Naive B cell (primary cell): Measurements from ENCODE around the gene SERAC1. TPM values are rescaled to one million over a fixed set of nuclear protein-coding genes. Genes with fewer than 3 reads are reported as not detected.

Source experiments
- ATAC-seq, 2 donors: fragments of 150-1000 bp; cut with Tn5 transposase; 2 replicates each; pipeline ENCODE4 v1.10.0; 2021; ENCODE audit warnings: low read depth in 2 of 2, mild to moderate bottlenecking in 2 of 2, moderate library complexity in 2 of 2
- DNase-seq: peaks from one replicate; pipeline ENCODE4 v3.0.0; 2022
- H3K27ac Mint-ChIP-seq, 6 donors: one replicate each; pipeline ENCODE4 v1.8.0; 2020 to 2022; ENCODE audit warnings: mild to moderate bottlenecking in 6 of 6, mixed read lengths in 6 of 6, moderate library complexity in 5 of 6, inconsistent platforms in 2 of 6
- H3K27me3 Mint-ChIP-seq, 3 donors: one replicate each; pipeline ENCODE4 v1.8.0; 2021 to 2022; ENCODE audit warnings: mixed read lengths in 3 of 3, mild to moderate bottlenecking in 1 of 3
- H3K36me3 Mint-ChIP-seq, 2 donors: one replicate each; pipeline ENCODE4 v1.8.0; 2020 to 2022; ENCODE audit warnings: mixed read lengths in 2 of 2, inconsistent platforms in 1 of 2, mild to moderate bottlenecking in 1 of 2
- H3K4me1 Mint-ChIP-seq, 3 donors: one replicate each; pipeline ENCODE4 v1.8.0; 2020 to 2022; ENCODE audit warnings: mixed read lengths in 3 of 3, inconsistent platforms in 1 of 3, mild to moderate bottlenecking in 1 of 3, moderate library complexity in 1 of 3
- H3K4me3 Mint-ChIP-seq, 8 donors: one replicate each; pipeline ENCODE4 v1.8.0; 2020 to 2022; ENCODE audit warnings: mild to moderate bottlenecking in 8 of 8, mixed read lengths in 8 of 8, moderate library complexity in 8 of 8, inconsistent platforms in 2 of 8
- H3K9me3 Mint-ChIP-seq, 7 donors: one replicate each; pipeline ENCODE4 v1.8.0; 2020 to 2022; ENCODE audit warnings: mixed read lengths in 7 of 7, mild to moderate bottlenecking in 5 of 7, inconsistent platforms in 2 of 7, moderate library complexity in 1 of 7
- polyA plus RNA-seq, 6 donors: library from polyadenylated mRNA; unstranded; fragments of 300-500 nt; fragmentation: Illumina TruSeq; gene quantifications; one replicate each; pipeline ENCODE4 v1.2.3, GENCODE V29; 2021; ENCODE audit warnings: low read depth in 6 of 6

SERAC1 gene
- polyA plus RNA-seq, 6 donors from 2014 or later: 0.99 to 2.3 (median 2.2) TPM; not detected in 1

GRCh38 chr6:158076548-158076947 is 91.5 kb downstream of the SERAC1 start:
- ATAC-seq (no peak), DNase-seq (no peak)
- no peak overlapping the region for H3K27ac Mint-ChIP-seq
- H3K4me1 Mint-ChIP-seq: peaks cover 1 to 6% (median 4%) of the 10 kb centered on the region in 3 donors
- H3K27me3 Mint-ChIP-seq: no peaks in the 10 kb centered on the region
- H3K4me3 Mint-ChIP-seq: no peak overlapping the region
- H3K9me3 Mint-ChIP-seq: no peaks in the 10 kb centered on the region
- H3K36me3 Mint-ChIP-seq: peaks cover 0 to 10% of the 10 kb centered on the region in 2 donors

- ATAC-seq (no peak), DNase-seq (no peak)
- Mint-ChIP-seq H3K4me1 (peaks cover 1 to 6% (median 4%) of the 10 kb centered on the region in 3 donors), H3K9me3 (no peaks in the 10 kb centered on the region), H3K36me3 (peaks cover 0 to 3% of the 10 kb centered on the region in 2 donors), H3K27ac (no peak overlapping the region), H3K27me3 (no peaks in the 10 kb centered on the region), H3K4me3 (no peak overlapping the region)
Measured at GRCh38 chr6:158073776-158074175, 94.3 kb downstream of the SERAC1 start.

DNA sequence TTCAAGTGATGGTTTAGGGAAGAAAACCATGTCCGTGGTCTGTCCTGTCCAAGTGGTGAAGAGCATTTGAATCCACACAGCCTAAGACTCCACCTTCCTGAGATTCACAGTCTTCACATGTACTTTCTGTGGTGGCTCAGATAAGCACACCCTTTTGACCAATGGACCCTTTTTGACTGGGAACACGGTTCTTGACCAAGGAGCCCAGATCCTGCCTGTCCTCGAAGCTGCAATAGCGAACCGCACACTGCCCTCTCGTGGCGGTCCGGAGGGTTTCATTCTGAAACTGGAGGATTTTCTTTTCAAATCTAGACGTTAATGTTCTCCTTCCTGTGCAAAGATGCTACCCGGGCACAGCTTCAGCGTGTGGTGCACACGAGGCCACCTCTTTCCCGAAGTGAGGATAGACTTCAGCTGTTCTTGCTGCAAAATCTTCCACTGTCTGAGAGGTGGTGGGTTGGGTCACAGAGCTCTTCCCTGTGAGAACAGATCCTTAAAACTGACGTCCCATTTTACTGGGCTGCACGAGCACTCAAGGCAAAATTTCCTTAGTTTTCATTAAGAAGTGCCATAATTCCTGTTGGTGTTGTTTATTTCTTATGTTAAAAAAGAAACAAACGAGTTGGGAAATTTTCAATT is 95.9 kb downstream of the SERAC1 start:
- peaks cover 1 to 6% (median 4%) of the 10 kb centered on the region in 3 donors for H3K4me1 Mint-ChIP-seq
- no peaks in the 10 kb centered on the region for H3K9me3 Mint-ChIP-seq
- peak; percentile 47 for DNase-seq
- H3K4me3 Mint-ChIP-seq: no peak overlapping the region
- no peaks in the 10 kb centered on the region for H3K27me3 Mint-ChIP-seq
- peaks cover 0 to 3% of the 10 kb centered on the region in 2 donors for H3K36me3 Mint-ChIP-seq
- ATAC-seq: peak; percentile 46 to 58
- peak overlapping the region in 1 of 6 donors; percentile 81 for H3K27ac Mint-ChIP-seq

GRCh38 chr6:158071121-158072082 is 96.7 kb downstream of the SERAC1 start:
- peaks cover 0 to under 1% of the 10 kb centered on the region in 2 donors for H3K36me3 Mint-ChIP-seq
- H3K4me1 Mint-ChIP-seq: peaks cover 1 to 6% (median 4%) of the 10 kb centered on the region in 3 donors
- H3K27me3 Mint-ChIP-seq: no peaks in the 10 kb centered on the region
- H3K9me3 Mint-ChIP-seq: no peaks in the 10 kb centered on the region
- no peak overlapping the region for H3K27ac Mint-ChIP-seq
- peak overlapping the region in 1 of 8 donors; percentile 20 for H3K4me3 Mint-ChIP-seq
- ATAC-seq (no peak), DNase-seq (no peak)

DNA sequence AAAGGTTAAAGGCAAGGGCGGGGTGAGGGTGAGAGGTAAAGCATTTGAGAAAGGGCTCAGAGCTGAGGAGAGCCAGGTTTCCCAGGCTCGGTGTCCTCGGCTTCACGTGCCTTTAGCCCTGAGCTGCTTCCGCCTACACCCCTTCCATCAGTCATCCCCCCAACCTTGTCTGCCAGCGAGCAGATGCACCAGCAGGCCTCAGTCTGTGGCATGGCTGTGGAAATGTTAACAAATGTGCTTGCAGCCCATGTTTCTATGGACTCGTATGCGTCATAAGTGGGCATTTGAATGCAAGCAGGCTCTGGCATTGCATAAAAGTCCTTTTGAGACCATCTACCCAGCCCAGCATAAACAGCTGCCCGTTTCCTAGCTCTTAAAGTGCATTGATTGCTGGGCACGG is 97.5 kb downstream of the SERAC1 start:
- Mint-ChIP-seq H3K36me3 (no peaks in the 10 kb centered on the region), H3K27ac (no peak overlapping the region), H3K9me3 (no peaks in the 10 kb centered on the region), H3K27me3 (no peaks in the 10 kb centered on the region), H3K4me3 (no peak overlapping the region), H3K4me1 (peaks cover 1 to 6% (median 4%) of the 10 kb centered on the region in 3 donors)
- ATAC-seq: no peak
- no peak for DNase-seq

GRCh38 chr6:158069800-158070195 is 98.3 kb downstream of the SERAC1 start:
- ATAC-seq: no peak
- Mint-ChIP-seq H3K4me1 (peaks cover 1 to 6% (median 4%) of the 10 kb centered on the region in 3 donors), H3K27me3 (no peaks in the 10 kb centered on the region), H3K4me3 (no peak overlapping the region), H3K36me3 (no peaks in the 10 kb centered on the region), H3K27ac (peak overlapping the region in 2 of 6 donors; percentile 15 to 29), H3K9me3 (no peaks in the 10 kb centered on the region)
- DNase-seq: no peak

GRCh38 chr6:158068893-158069799 is 98.9 kb downstream of the SERAC1 start:
- Mint-ChIP-seq H3K4me1 (peaks cover 1 to 6% (median 4%) of the 10 kb centered on the region in 3 donors), H3K27me3 (no peaks in the 10 kb centered on the region), H3K27ac (peak overlapping the region in 2 of 6 donors; percentile 29 to 50), H3K36me3 (no peaks in the 10 kb centered on the region), H3K4me3 (no peak overlapping the region), H3K9me3 (no peaks in the 10 kb centered on the region)
- no peak for DNase-seq
- no peak for ATAC-seq

DNA sequence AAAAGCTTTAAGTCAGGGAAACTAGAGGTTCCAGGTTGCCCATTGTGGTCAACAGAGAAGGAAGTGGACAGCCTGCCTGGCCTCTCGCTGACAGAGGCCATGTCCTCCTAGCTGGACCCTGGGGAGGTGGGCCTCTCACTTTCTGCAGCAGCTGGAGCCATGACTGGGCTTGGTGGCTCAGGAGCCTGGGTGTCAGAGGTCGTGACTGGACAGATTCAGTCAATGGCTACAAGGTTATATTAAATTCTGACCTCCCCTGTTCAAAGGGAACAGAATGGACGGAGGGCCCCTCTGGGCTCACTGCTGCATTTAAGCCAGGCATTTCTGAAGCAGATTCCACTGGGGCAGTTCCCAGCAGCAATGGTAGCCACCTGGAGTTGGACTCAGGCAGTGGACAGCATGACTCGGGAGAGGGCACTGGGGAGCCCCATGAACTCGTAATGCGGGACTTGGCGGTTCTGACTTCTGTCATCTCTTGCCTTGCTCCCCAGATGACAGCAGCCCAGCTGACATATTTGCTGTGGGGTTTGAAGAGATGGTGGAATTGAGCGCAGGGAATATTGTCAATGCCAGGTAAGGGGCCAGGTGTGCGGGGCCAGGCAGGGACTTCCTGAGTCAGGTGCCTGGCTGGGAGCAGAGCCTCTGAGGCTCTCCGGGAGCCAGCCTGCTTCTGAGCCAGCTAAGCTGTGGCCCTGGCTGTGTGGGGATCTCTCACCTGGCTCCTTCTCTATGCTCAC is 99.7 kb downstream of the SERAC1 start:
- H3K4me1 Mint-ChIP-seq: peaks cover 1 to 6% (median 4%) of the 10 kb centered on the region in 3 donors
- no peak for ATAC-seq
- H3K4me3 Mint-ChIP-seq: no peak overlapping the region
- no peaks in the 10 kb centered on the region for H3K27me3 Mint-ChIP-seq
- H3K9me3 Mint-ChIP-seq: peaks cover 0 to under 1% (median 0%) of the 10 kb centered on the region in 7 donors
- no peaks in the 10 kb centered on the region for H3K36me3 Mint-ChIP-seq
- H3K27ac Mint-ChIP-seq: peak overlapping the region in 1 of 6 donors; percentile 50
- DNase-seq: no peak

- peaks cover 0 to 6% (median 0%) of the 10 kb centered on the region in 7 donors for H3K9me3 Mint-ChIP-seq
- H3K36me3 Mint-ChIP-seq: no peaks in the 10 kb centered on the region
- no peak for ATAC-seq
- DNase-seq: no peak
- peak overlapping the region in 1 of 6 donors; percentile 80 for H3K27ac Mint-ChIP-seq
- H3K27me3 Mint-ChIP-seq: no peaks in the 10 kb centered on the region
- no peak overlapping the region for H3K4me3 Mint-ChIP-seq
- H3K4me1 Mint-ChIP-seq: peaks cover 1 to 6% (median 4%) of the 10 kb centered on the region in 3 donors
Measured at GRCh38 chr6:158067436-158068015, 100.5 kb downstream of the SERAC1 start.

- Mint-ChIP-seq H3K36me3 (no peaks in the 10 kb centered on the region), H3K4me3 (no peak overlapping the region), H3K9me3 (peaks cover 0 to 6% (median 0%) of the 10 kb centered on the region in 7 donors), H3K4me1 (no peaks in the 10 kb centered on the region), H3K27me3 (no peaks in the 10 kb centered on the region), H3K27ac (no peak overlapping the region)
- ATAC-seq: no peak
- DNase-seq: no peak
Measured at GRCh38 chr6:158066136-158066781, 101.8 kb downstream of the SERAC1 start.

DNA sequence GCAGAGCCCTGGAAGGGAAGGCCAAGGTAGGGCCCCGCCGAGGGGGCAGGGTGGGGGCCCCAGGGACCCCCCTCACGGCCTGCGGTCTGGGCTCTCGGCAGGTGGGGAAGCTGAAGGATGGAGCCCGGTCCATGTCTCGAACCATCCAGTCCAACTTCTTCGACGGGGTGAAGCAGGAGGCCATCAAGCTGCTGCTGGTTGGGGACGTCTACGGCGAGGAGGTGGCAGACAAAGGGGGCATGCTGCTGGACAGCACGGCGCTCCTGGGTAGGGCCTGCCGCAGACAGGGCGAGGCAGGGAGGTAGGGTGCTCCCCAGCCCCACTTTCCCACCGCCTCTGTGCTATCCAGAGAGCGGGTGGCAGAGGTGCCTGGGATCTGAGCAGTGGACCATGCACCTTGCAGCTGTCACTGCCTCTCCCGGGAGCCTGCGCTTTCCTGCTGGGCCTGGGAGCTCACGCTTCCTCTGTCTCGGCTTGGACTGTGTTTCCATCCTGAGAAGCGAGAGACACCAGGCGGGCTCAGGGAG is 103.3 kb downstream of the SERAC1 start:
- peaks cover 0 to 6% (median 0%) of the 10 kb centered on the region in 7 donors for H3K9me3 Mint-ChIP-seq
- no peaks in the 10 kb centered on the region for H3K4me1 Mint-ChIP-seq
- H3K36me3 Mint-ChIP-seq: no peaks in the 10 kb centered on the region
- no peak overlapping the region for H3K4me3 Mint-ChIP-seq
- no peak for ATAC-seq
- DNase-seq: no peak
- H3K27me3 Mint-ChIP-seq: no peaks in the 10 kb centered on the region
- no peak overlapping the region for H3K27ac Mint-ChIP-seq
